GM12878 (cell line): Measurements from ENCODE around the gene TRABD. TPM values are rescaled to one million over a fixed set of nuclear protein-coding genes. Genes with fewer than 3 reads are reported as not detected.

ENCODE experiments used
- ATF2 ChIP-seq: IDR thresholded peaks from 2 replicates; pipeline ENCODE4 v1.6.1; 2012; ENCODE audit warnings: low read length, inconsistent platforms
- BCL11A ChIP-seq: IDR thresholded peaks from 2 replicates; pipeline ENCODE4 v1.6.1; 2011; ENCODE audit warnings: low read depth, low read length
- BHLHE40 ChIP-seq, 2 experiments: fragments of 450-650 bp in 1 of 2; IDR thresholded peaks; 2 replicates each; pipeline ENCODE4 v1.6.1; 2011 to 2017; ENCODE audit warnings: low read depth in 2 of 2, borderline replicate concordance in 1 of 2, improper control_type of control experiment in 1 of 2, low read length in 1 of 2, mild to moderate bottlenecking in 1 of 2
- BMI1 ChIP-seq: fragments of 450-650 bp; IDR thresholded peaks from 2 replicates; pipeline ENCODE4 v1.6.1; 2016; ENCODE audit warnings: mild to moderate bottlenecking, moderate library complexity, borderline replicate concordance
- CBX3 ChIP-seq: fragments of 200-600 bp; sonication (generic); IDR thresholded peaks from 2 replicates; pipeline ENCODE4 v1.6.1; 2016; ENCODE audit warnings: low read depth, borderline replicate concordance
- CHD1 ChIP-seq: IDR thresholded peaks from 2 replicates; pipeline ENCODE4 v1.6.1; 2012; ENCODE audit warnings: low read depth, low read length, improper control_type of control experiment
- DPF2 ChIP-seq: fragments of 450-650 bp; IDR thresholded peaks from 2 replicates; pipeline ENCODE4 v1.6.1; 2017; ENCODE audit warnings: mild to moderate bottlenecking
- E4F1 ChIP-seq: fragments of 450-650 bp; IDR thresholded peaks from 2 replicates; pipeline ENCODE4 v1.6.1; 2018; ENCODE audit warnings: borderline replicate concordance, mild to moderate bottlenecking; ENCODE audit not compliant: partially characterized antibody
- ELK1 ChIP-seq: IDR thresholded peaks from 2 replicates; pipeline ENCODE4 v1.6.1; 2012; ENCODE audit warnings: low read depth, low read length, improper control_type of control experiment
- FOXK2 ChIP-seq: fragments of 450-650 bp; IDR thresholded peaks from 2 replicates; pipeline ENCODE4 v1.6.1; 2017; ENCODE audit warnings: mild to moderate bottlenecking, moderate library complexity
- IRF3 ChIP-seq: fragments of 450-650 bp; IDR thresholded peaks from 2 replicates; pipeline ENCODE4 v1.6.1; 2014; ENCODE audit warnings: mild to moderate bottlenecking
- JUNB ChIP-seq: IDR thresholded peaks from 2 replicates; pipeline ENCODE4 v1.6.1; 2016; ENCODE audit warnings: antibody characterized with exemption, mild to moderate bottlenecking
- KAT2A ChIP-seq: conservative IDR thresholded peaks from 2 replicates; pipeline ENCODE4 v1.6.1; 2011; ENCODE audit warnings: low read depth, low read length; ENCODE audit not compliant: control insufficient read depth
- KLF5 ChIP-seq: fragments of 450-650 bp; IDR thresholded peaks from 2 replicates; pipeline ENCODE4 v1.6.1; 2014; ENCODE audit warnings: mild to moderate bottlenecking; ENCODE audit not compliant: partially characterized antibody
- NFXL1 ChIP-seq: fragments of 450-650 bp; IDR thresholded peaks from 2 replicates; pipeline ENCODE4 v1.6.1; 2017; ENCODE audit warnings: antibody characterized with exemption, mild to moderate bottlenecking, borderline replicate concordance
- PRDM15 ChIP-seq: fragments of 450-650 bp; formaldehyde crosslinking; IDR thresholded peaks from 2 replicates; pipeline ENCODE4 v1.4.0; 2020; ENCODE audit warnings: mild to moderate bottlenecking, moderate library complexity
- SIN3A ChIP-seq: IDR thresholded peaks from 2 replicates; pipeline ENCODE4 v1.6.1; 2012; ENCODE audit warnings: low read depth, low read length, improper control_type of control experiment
- SRF ChIP-seq, 2 experiments: IDR thresholded peaks; 2 replicates each; pipeline ENCODE4 v1.6.1; 2011; ENCODE audit warnings: low read depth in 2 of 2, low read length in 2 of 2, mild to moderate bottlenecking in 1 of 2, moderate library complexity in 1 of 2
- polyA plus RNA-seq, 11 experiments: library from polyadenylated mRNA; depleted of rRNA in 4 of 11; unstranded in 6 of 11; stranded (reverse) in 5 of 11; fragments of >200 nt; fragmentation: Nextera tagmentation in 4 of 11; fragmentation: Illumina TruSeq in 1 of 11; extraction: Ambion mirVana in 4 of 11; extraction: Trizol in 1 of 11; gene quantifications; 1 replicate in 1 of 11; 2 replicates in 10 of 11; pipeline versions ENCODE4 v1.2.1 to v1.2.3, GENCODE V29; 2011 to 2016; ENCODE audit warnings: inconsistent platforms in 2 of 11, missing spikeins in 2 of 11, low read depth in 1 of 11
- total RNA-seq, 4 experiments: library from RNA; depleted of rRNA in 3 of 4; stranded (reverse); fragments of >200 nt in 3 of 4; fragmentation: Illumina TruSeq in 1 of 4; extraction: Trizol in 1 of 4; gene quantifications; 2 replicates each; pipeline versions ENCODE4 v1.2.1 to v1.2.3, GENCODE V29; 2013 to 2021
- TF ChIP-seq, protein P1 (sequence below): IDR thresholded peaks from 2 replicates; pipeline ENCODE4 v1.6.1; 2011; ENCODE audit warnings: low read depth, mild to moderate bottlenecking, low read length, moderate library complexity, borderline replicate concordance; ENCODE audit errors: extremely low read depth

TRABD gene
- total and polyA plus RNA-seq, 10 of the 15 experiments (the other 5 are each of a cell fraction or from before 2014, with no cell fraction given), result 0.43 to 116 (median 58.1) TPM

- no peak for TF ChIP-seq BMI1
- no peak for TF ChIP-seq ATF2
- no peak; the same call in 1 of the 2 replicates for TF ChIP-seq SIN3A
- no peak for TF ChIP-seq FOXK2
- TF ChIP-seq, protein P1, sequence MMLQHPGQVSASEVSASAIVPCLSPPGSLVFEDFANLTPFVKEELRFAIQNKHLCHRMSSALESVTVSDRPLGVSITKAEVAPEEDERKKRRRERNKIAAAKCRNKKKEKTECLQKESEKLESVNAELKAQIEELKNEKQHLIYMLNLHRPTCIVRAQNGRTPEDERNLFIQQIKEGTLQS, result no peak
- TF ChIP-seq IRF3, result no peak
- no peak for TF ChIP-seq E4F1
- no peak for TF ChIP-seq SRF (IDR thresholded peaks at IDR 0.05; ENCODE audit: low read depth in 2 of 2, low read length in 2 of 2)
- peak; percentile 7; the same call in 1 of the 2 replicates for TF ChIP-seq DPF2
- no peak for TF ChIP-seq JUNB
- no peak for TF ChIP-seq PRDM15 (CRISPR knock-in tag)
- TF ChIP-seq KLF5, result no peak
- peak in 1 of 2 experiments; percentile 26; a peak in 2 of 4 replicates for TF ChIP-seq BHLHE40 (IDR thresholded peaks at IDR 0.05; ENCODE audit: borderline replicate concordance in 1 of 2, low read depth in 2 of 2, low read length in 1 of 2)
- TF ChIP-seq ELK1, result no peak
- TF ChIP-seq NFXL1, result no peak
- TF ChIP-seq BCL11A, result 0 out of 2 replicates have a peak, but pooled peaks have one; percentile 9
- TF ChIP-seq CHD1, result no peak
- TF ChIP-seq CBX3, result no peak
- no peak for TF ChIP-seq KAT2A
Observed at GRCh38 chr22:50192436-50193204, 6.9 kb downstream of the TRABD start (continued).
